ENCODE measurements around the gene DNAH8.

Gene DNAH8

GRCh38 chr6:38774929-38775707 lies 60.0 kb downstream of the DNAH8 start:
- in situ Hi-C loops (cut with HindIII; ENCODE audit: low pct_ligation_motif_present, low sequenced_read_pairs), result no loop called here

GRCh38 chr6:38775870-38776269 lies 60.8 kb downstream of the DNAH8 start:
- no peak for TF ChIP-seq CTCF (IDR thresholded peaks at IDR 0.05; ENCODE audit: low read depth, low read length, missing control alignments)
- Histone ChIP-seq H3K4me3 (ENCODE audit: low read depth, low read length) (no peak overlapping the region), H3K36me3 (replicated peaks) (no peaks in the 10 kb centered on the region), H3K27ac (peak overlapping the region; percentile 50), H3K27me3 (replicated peaks) (no peaks in the 10 kb centered on the region)
- in situ Hi-C loops (cut with HindIII; ENCODE audit: low pct_ligation_motif_present, low sequenced_read_pairs), result no loop called here
- no peak for DNase-seq

More at GRCh38 chr6:38774929-38775707, 60.0 kb downstream of the DNAH8 start:
- DNase-seq, result no peak
- H3K36me3 ChIP-seq (replicated peaks), result no peaks in the 10 kb centered on the region
- H3K4me3 ChIP-seq (ENCODE audit: low read depth, low read length), result no peak overlapping the region
- no peaks in the 10 kb centered on the region for H3K27me3 ChIP-seq (replicated peaks)
- TF ChIP-seq CTCF (IDR thresholded peaks at IDR 0.05; ENCODE audit: low read depth, low read length, missing control alignments), result no peak
- H3K27ac ChIP-seq, result no peak overlapping the region

- Histone ChIP-seq H3K27me3 (replicated peaks) (no peaks in the 10 kb centered on the region), H3K4me3 (ENCODE audit: low read depth, low read length) (no peak overlapping the region), H3K36me3 (replicated peaks) (no peaks in the 10 kb centered on the region), H3K27ac (peak overlapping the region; percentile 50)
- in situ Hi-C loops (cut with HindIII; ENCODE audit: low pct_ligation_motif_present, low sequenced_read_pairs), result no loop called here
- no peak for TF ChIP-seq CTCF (IDR thresholded peaks at IDR 0.05; ENCODE audit: low read depth, low read length, missing control alignments)
- DNase-seq, result peak; percentile 81
Measured at GRCh38 chr6:38776515-38776914, 61.4 kb downstream of the DNAH8 start.

- in situ Hi-C loops (cut with HindIII; ENCODE audit: low pct_ligation_motif_present, low sequenced_read_pairs), result no loop called here
- no peak for TF ChIP-seq CTCF (IDR thresholded peaks at IDR 0.05; ENCODE audit: low read depth, low read length, missing control alignments)
- Histone ChIP-seq H3K4me3 (ENCODE audit: low read depth, low read length) (no peak overlapping the region), H3K27ac (no peak overlapping the region), H3K36me3 (replicated peaks) (no peaks in the 10 kb centered on the region), H3K27me3 (replicated peaks) (no peaks in the 10 kb centered on the region)
- no peak for DNase-seq
Measured at GRCh38 chr6:38779310-38780062, 64.4 kb downstream of the DNAH8 start.

- Histone ChIP-seq H3K4me3 (ENCODE audit: low read depth, low read length) (no peak overlapping the region), H3K27ac (no peak overlapping the region), H3K36me3 (replicated peaks) (no peaks in the 10 kb centered on the region), H3K27me3 (replicated peaks) (no peaks in the 10 kb centered on the region)
- no peak for TF ChIP-seq CTCF (IDR thresholded peaks at IDR 0.05; ENCODE audit: low read depth, low read length, missing control alignments)
- DNase-seq, result no peak
- in situ Hi-C loops (cut with HindIII; ENCODE audit: low pct_ligation_motif_present, low sequenced_read_pairs), result no loop called here
Measured at GRCh38 chr6:38782616-38783015, 67.5 kb downstream of the DNAH8 start.

All from brain microvascular endothelial cell (primary cell).